ENCODE data around the gene AKAP7. TPM values are rescaled to one million over a fixed set of nuclear protein-coding genes. Genes with fewer than 3 reads are reported as not detected.

The AKAP7 gene
- total RNA-seq, 4 donors from 2014 or later = 6.2 to 18.7 (median 8.4) TPM

GRCh38 chr6:131205481-131206244, 70.4 kb downstream of the AKAP7 start:
- no peak overlapping the region for H3K27ac ChIP-seq (replicated peaks in 1 of 4)
- H3K36me3 ChIP-seq = peaks cover 0 to 10% (median 0%) of the 10 kb centered on the region in 4 donors
- intact Hi-C loops (cut with DNase I) = no loop called here
- no peaks in the 10 kb centered on the region for H3K27me3 ChIP-seq
- no peak for DNase-seq (ENCODE audit: extremely low spot score)
- WGBS = 94% methylated on average over 3 of the region's 3 CpGs
- H3K9me3 ChIP-seq = no peaks in the 10 kb centered on the region
- no peak overlapping the region for H3K4me3 ChIP-seq
- H3K4me1 ChIP-seq = no peaks in the 10 kb centered on the region
- TF ChIP-seq POLR2A (IDR thresholded peaks at IDR 0.05; ENCODE audit: low read depth) (no peak), CTCF (IDR thresholded peaks at IDR 0.05) (no peak), EP300 (IDR thresholded peaks at IDR 0.05) (no peak), POLR2AphosphoS5 (IDR thresholded peaks at IDR 0.05) (no peak)

- Histone ChIP-seq H3K4me3 (no peak overlapping the region), H3K36me3 (peaks cover 0 to 6% (median 0%) of the 10 kb centered on the region in 4 donors), H3K27ac (replicated peaks in 1 of 4) (no peak overlapping the region), H3K27me3 (no peaks in the 10 kb centered on the region), H3K9me3 (no peaks in the 10 kb centered on the region), H3K4me1 (no peaks in the 10 kb centered on the region)
- TF ChIP-seq POLR2AphosphoS5 (IDR thresholded peaks at IDR 0.05) = no peak
- no peak for TF ChIP-seq CTCF (IDR thresholded peaks at IDR 0.05)
- TF ChIP-seq EP300 (IDR thresholded peaks at IDR 0.05) = no peak
- no peak for TF ChIP-seq POLR2A (IDR thresholded peaks at IDR 0.05; ENCODE audit: low read depth)
- intact Hi-C loops (cut with DNase I) = no loop called here
- 98% methylated on average over 2 of the region's 2 CpGs for WGBS
- no peak for DNase-seq (ENCODE audit: extremely low spot score)
Measured at GRCh38 chr6:131206463-131207251, 71.4 kb downstream of the AKAP7 start.

GRCh38 chr6:131208787-131209186, 73.5 kb downstream of the AKAP7 start:
- intact Hi-C loops (cut with DNase I) = no loop called here
- peaks cover 0 to 6% (median 0%) of the 10 kb centered on the region in 4 donors for H3K36me3 ChIP-seq
- DNase-seq (ENCODE audit: extremely low spot score) = no peak
- H3K27ac ChIP-seq (replicated peaks in 1 of 4) = no peak overlapping the region
- no peak overlapping the region for H3K4me3 ChIP-seq
- TF ChIP-seq POLR2A (IDR thresholded peaks at IDR 0.05; ENCODE audit: low read depth) (no peak), CTCF (IDR thresholded peaks at IDR 0.05) (no peak), EP300 (IDR thresholded peaks at IDR 0.05) (no peak), POLR2AphosphoS5 (IDR thresholded peaks at IDR 0.05) (no peak)
- H3K27me3 ChIP-seq = no peaks in the 10 kb centered on the region
- H3K9me3 ChIP-seq = no peaks in the 10 kb centered on the region
- no peaks in the 10 kb centered on the region for H3K4me1 ChIP-seq
- 54% methylated on average over 1 of the region's 1 CpG for WGBS

- DNase-seq (ENCODE audit: extremely low spot score) = no peak
- Histone ChIP-seq H3K27ac (replicated peaks in 1 of 4) (no peak overlapping the region), H3K9me3 (no peaks in the 10 kb centered on the region), H3K4me1 (no peaks in the 10 kb centered on the region), H3K27me3 (no peaks in the 10 kb centered on the region), H3K36me3 (peaks cover 0 to 6% (median 0%) of the 10 kb centered on the region in 4 donors), H3K4me3 (no peak overlapping the region)
- no peak for TF ChIP-seq EP300 (IDR thresholded peaks at IDR 0.05)
- TF ChIP-seq POLR2A (IDR thresholded peaks at IDR 0.05; ENCODE audit: low read depth) = no peak
- TF ChIP-seq CTCF (IDR thresholded peaks at IDR 0.05) = no peak
- TF ChIP-seq POLR2AphosphoS5 (IDR thresholded peaks at IDR 0.05) = no peak
- intact Hi-C loops (cut with DNase I) = no loop called here
- 74% methylated on average over 2 of the region's 2 CpGs for WGBS
Measured at GRCh38 chr6:131210469-131210868, 75.2 kb downstream of the AKAP7 start.
